NCI-H2196 treated with DMSO at 0.1 percent for 48 hours (cell line): Measurements from ENCODE around the gene RYR1.
"Not testable (repeated sequence)": the region's sequence is repeated elsewhere in the genome, so short reads cannot be mapped to it uniquely, and the experiment has no call there.

Experiments used
- DNase-seq: peaks from one replicate; lab custom pipeline; 2025; ENCODE audit not compliant: unreplicated experiment; lab: John Stamatoyannopoulos, UW

The RYR1 gene

DNA sequence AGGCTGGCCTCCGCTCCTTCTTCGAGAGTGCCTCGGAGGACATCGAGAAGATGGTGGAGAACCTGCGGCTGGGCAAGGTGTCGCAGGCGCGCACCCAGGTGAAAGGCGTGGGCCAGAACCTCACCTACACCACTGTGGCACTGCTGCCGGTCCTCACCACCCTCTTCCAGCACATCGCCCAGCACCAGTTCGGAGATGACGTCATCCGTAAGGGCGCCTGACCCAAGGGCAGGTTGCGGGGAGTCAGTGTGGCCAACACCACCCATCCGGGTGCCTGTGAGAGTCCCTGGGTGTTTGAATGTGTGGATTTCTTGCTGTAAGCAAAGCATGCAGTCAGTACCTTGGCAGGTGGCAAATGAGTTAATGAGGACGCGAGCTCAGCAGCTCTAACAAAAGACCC lies 78.8 kb downstream of the RYR1 start:
- DNase-seq, result no peak

DNA sequence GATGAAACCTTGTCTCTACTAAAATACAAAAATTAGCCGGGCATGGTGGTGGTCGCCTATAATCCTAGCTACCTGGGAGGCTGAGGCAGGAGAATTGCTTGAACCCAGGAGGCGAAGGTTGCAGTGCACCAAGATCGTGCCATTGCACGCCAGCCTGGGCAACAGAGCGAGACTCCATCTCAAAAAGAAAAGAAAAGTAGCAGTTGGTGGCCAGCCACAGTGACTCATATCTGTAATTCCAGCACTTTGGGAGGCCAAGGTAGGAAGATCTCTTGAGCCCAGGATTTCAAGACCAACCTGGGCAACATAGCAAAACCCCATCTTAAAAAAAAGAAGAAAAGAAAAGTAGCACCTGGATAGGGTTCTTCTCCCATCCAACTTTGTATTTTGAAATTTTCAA lies 79.7 kb downstream of the RYR1 start:
- DNase-seq, result not testable (repeated sequence)

DNA sequence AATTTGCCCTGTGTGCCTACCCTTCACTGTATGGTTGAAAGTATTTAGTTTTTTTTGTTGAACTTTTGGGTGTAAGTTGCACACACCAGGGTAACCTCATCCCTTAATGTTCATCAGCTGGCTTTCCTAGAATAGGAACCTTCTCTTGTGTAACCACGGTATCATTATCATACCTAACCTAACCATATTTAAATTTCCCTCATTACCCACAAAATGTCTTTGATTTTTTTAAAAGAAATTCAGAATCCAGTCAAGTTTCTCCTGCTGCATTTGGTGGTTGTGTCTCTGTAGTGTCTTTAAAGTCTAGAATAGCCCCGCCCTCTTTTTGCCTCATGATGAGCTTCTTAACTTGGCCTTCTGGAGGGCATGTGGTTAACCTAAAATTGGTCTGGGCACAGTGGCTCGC lies 80.3 kb downstream of the RYR1 start:
- DNase-seq, result no peak

DNA sequence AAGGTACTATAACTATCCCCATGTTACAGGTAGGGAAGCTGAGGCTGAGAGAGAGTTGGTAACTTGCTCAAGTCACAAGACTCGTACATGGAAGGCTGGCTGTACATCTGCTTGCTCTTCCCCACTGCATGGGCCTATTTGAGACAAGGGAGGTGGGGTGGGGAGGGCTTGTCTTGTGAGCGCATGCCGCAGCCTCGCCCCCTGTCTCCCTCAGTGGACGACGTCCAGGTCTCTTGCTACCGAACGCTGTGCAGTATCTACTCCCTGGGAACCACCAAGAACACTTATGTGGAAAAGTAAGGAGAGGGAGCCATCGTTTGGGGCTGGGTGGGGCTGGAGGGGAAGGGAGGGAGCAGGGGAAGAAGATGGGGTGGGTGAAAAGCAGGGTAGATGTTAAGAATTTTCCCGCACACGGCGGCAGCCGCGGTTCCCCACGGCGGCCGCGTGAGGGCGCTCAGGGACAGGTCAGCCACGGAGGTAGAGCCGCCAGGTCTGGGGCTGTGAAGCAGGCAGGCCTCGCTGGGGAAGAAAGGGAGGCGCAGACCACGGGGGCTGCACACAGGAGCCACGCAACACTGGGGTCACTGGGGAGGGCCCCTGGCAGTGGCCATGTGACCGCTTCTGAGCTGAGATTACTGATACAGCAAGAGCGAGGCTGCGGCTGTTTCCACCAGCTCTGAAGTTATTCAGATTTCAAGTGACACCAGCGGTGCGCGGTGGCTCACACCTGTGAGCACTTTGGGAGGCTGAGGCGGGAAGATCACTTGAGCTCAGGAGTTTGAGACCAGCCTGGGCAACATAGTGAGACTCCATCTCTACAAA lies 81.5 kb downstream of the RYR1 start:
- DNase-seq, result peak; percentile 14

DNA sequence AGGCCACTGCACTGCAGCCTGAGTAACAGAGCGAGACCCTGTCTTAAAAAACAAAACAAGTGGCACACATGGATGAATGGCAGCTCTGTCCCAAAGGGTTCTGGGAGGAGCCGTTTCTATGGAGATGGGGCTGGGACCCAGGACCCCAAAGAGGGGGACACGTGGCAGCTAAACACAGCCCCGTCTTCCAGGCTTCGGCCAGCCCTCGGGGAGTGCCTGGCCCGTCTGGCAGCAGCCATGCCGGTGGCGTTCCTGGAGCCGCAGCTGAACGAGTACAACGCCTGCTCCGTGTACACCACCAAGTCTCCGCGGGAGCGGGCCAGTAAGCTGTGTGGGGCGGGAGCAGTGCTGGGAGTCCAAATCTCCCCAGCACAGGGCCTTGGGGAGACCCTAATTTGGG lies 82.4 kb downstream of the RYR1 start:
- no peak for DNase-seq

DNA sequence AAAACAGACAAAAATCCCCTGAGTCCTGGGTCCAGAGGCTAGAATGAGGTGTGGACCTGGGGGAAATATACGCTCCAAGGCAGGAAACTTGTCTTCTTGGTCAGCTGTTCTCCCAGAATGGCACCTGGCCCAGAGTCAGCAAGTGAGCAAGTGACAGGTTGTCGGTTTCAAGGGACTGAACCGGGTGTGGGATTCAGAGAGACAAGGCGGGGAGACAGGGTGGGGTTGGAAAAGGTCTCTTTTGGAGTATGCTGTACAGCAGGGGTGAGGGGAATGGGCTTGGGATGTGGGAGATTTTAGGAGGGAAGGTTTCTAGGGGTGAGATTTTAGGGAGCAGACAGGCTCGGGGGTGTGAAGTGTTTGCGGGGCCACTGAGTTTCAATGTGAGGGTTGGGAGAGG lies 83.3 kb downstream of the RYR1 start:
- DNase-seq, result no peak

DNA sequence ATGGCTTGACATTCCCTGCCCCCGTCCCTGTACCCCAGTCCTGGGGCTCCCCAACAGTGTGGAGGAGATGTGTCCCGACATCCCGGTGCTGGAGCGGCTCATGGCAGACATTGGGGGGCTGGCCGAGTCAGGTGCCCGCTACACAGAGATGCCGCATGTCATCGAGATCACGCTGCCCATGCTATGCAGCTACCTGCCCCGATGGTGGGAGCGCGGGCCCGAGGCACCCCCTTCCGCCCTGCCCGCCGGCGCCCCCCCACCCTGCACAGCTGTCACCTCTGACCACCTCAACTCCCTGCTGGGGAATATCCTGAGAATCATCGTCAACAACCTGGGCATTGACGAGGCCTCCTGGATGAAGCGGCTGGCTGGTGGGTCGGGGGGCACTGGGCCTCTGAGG lies 83.8 kb downstream of the RYR1 start:
- DNase-seq, result no peak

DNA sequence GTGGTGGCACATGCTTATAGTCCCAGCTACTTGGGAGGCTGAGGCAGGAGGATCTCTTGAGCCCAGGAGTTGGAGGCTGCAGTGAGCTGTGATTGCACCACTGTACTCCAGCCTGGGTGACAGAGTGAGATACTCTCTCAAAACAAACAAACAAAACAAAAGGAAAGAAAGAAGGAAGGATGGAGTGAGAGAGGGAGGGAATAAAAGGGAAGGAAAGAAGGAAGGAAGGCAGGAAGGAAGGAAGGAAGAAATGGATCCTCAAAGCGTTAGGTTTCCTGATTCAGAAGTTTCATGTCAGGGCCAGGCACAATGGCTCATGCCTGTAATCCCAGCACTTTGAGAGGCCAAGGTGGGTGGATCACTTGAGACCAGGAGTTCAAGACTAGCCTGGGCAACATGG lies 84.5 kb downstream of the RYR1 start:
- not testable (repeated sequence) for DNase-seq

DNA sequence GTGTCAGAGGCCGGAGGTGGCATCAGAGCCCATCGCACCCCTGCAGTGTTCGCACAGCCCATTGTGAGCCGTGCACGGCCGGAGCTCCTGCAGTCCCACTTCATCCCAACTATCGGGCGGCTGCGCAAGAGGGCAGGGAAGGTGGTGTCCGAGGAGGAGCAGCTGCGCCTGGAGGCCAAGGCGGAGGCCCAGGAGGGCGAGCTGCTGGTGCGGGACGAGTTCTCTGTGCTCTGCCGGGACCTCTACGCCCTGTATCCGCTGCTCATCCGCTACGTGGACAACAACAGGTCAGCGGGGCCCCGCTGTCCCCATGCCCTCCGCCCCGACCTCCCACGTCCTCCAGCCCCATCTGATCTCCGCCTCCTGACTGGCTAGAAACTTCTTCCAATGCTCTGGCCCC lies 85.7 kb downstream of the RYR1 start:
- no peak for DNase-seq

DNA sequence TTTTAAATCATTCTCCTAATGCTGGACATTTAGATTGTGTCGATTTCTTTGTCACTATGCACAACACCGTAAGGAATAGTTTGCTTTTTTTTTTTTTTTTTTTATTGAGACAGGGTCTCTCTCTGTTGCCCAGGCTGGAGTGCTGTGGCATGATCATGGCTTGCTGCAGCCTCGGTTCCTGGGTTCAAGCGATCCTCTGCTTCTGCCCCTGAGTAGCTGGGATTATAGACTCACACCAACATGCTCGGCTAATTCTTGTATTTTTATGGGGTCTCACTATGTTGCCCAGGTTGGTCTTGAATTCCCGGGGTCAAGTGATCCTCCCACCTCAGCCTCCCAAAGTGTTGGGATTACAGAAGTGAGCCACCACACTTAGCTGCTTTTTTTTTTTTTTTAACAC lies 86.5 kb downstream of the RYR1 start:
- DNase-seq, result no peak

DNA sequence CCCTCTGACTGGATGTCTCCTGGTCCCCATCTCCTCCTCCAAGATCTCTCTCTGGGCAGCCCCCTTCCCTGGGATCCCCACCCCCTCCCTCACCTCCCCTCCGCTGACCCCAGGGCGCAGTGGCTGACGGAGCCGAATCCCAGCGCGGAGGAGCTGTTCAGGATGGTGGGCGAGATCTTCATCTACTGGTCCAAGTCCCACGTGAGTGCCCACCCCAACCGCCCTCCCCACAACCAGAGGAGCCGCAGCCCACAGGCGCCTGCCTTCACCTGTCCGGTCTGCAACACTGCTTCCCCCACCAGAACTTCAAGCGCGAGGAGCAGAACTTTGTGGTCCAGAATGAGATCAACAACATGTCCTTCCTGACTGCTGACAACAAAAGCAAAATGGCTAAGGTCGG lies 89.4 kb downstream of the RYR1 start:
- DNase-seq, result no peak

DNA sequence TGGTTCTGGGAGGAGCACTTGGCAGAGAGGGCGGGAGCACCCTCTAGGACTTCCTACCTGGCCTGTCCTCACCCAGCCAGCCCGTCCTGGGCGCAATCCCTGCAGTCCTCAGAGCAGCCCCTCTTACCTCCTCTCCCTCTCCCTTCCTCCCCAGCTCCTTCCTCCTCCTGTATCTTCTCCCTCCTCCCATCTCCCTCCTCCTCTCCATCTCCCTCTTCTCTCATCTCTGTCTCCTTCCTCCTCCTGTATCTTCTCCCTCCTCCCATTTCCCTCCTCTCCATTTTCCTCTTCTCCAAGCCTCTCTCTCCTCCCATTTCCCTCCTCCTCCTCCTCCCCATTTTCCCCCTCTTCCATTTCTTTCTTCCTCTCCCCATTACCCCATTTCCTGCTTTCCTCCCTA lies 89.8 kb downstream of the RYR1 start:
- DNase-seq, result no peak

DNA sequence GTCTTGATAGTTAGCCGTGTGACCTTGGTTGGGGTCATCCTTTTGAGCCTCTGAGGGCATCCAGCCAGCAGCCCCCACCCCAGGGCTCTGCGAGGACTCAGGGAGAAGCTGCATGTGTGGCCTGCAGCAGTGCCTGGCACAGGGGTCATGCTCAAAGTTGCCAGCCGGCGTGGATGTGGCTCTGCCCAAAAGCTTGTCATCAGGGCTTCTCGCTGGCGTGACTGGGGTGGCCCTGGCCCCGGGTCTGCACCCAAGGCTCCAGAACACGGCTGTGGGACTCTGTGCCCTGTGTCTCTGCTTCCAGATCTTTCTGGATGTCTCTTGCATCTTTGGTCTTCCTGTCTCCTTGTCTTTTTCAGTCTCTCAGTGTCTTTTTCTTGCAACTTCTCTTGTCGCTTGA lies 90.9 kb downstream of the RYR1 start:
- no peak for DNase-seq

DNA sequence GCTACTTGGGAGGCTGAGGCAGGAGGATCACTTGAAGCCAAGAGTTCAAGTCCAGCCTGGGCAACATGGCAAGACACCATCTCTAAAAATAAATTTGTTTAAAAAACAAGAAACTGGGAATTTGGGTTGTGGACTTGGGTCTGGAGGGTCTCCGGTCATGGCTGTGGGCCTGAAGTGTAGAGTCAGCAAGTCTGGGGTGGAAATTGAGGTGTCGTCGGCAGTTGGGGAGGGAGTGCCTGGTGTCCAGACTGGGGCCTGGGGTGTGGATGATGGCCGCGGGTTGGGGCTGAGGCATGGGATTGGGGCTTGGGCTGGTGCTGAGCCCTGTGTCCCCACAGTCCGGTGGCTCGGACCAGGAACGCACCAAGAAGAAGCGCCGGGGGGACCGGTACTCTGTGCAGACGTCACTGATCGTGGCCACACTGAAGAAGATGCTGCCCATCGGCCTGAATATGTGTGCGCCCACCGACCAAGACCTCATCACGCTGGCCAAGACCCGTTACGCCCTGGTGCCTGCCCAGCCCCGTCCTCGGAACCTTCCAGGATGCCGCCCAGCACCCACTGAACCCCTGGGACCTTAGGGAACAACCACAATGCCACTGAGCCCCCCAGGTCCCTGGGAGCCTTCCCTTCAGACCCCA lies 91.6 kb downstream of the RYR1 start:
- no peak for DNase-seq

DNA sequence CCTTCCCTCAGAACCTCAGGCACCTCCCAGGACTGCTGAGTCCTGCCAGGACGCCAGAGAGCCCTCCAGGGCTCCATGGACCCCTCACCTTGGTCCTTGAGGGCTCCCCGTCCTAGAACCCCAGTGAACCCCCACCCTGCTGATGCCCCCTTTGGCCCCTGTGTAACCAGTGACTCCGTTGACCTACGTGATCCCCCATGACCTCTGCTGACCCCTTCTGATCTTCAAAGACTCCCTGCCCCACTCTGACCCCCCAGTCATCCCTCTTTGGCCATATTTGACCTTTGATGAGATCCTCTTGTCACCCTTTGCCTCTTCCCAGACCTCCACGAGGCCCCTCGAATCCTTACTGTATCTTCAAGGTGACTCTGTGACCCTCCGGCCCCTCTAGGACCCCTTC lies 92.9 kb downstream of the RYR1 start:
- no peak for DNase-seq

DNA sequence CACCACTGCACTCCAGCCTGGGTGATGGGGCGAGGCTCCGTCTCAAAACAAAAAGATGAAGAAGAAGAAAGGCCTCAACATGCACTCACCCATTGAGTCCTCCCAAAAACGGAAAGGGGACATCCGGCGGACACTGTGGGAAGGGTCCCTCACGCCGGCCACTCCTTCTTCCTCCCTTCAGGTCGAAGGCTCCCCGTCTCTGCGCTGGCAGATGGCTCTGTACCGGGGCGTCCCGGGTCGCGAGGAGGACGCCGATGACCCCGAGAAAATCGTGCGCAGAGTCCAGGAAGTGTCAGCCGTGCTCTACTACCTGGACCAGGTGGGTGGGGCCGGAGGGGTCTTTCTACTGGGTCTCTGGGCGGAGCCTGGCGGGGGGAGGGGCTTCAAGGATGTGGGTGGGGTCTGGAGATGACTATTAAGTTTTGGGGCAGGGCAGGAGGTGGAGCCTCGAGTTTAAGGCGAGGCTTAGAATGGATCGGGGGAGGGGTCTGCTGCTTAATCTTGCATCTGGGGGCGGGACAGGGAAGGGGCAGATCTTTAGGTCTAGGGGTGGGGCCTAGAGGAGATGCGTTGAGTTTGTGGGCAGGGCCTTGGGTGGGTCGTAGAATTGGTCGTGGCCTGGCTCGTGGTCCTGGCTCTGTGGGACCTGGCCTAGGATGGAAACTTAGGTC lies 94.1 kb downstream of the RYR1 start:
- no peak for DNase-seq

DNA sequence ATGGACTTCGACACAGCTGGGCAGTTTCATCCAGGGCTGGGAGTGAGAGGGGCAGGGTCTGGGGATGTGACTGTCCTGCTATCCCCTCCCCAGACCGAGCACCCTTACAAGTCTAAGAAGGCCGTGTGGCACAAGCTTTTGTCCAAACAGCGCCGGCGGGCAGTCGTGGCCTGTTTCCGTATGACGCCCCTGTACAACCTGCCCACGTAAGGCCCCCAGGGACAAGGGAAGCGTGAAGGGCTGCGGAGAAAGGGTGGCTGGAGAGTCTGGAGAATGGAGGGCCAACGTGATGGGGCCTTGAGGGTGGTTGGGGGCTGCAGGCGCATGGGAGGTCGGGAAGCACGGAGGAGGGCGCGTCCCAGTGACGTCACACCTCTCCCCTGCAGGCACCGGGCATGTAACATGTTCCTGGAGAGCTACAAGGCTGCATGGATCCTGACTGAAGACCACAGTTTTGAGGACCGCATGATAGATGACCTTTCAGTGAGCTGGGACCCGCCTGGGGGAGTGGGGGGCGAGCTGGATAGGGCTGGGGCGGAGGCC lies 94.8 kb downstream of the RYR1 start:
- DNase-seq, result no peak

DNA sequence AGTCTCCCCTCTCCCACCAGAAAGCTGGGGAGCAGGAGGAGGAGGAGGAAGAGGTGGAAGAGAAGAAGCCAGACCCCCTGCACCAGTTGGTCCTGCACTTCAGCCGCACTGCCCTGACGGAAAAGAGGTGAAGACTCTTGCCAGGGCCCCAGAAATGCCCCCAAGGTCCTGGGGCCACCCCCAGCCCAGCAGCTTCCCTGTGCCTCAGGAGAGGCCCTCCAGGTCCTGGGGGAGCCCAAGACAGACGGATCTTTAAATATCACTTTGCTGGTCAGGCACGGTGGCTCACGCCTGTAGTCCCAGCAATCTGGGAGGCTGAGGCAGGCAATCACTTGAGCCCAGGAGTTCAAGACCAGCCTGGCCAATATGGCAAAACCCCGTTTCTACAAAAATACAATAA lies 95.4 kb downstream of the RYR1 start:
- no peak for DNase-seq

DNA sequence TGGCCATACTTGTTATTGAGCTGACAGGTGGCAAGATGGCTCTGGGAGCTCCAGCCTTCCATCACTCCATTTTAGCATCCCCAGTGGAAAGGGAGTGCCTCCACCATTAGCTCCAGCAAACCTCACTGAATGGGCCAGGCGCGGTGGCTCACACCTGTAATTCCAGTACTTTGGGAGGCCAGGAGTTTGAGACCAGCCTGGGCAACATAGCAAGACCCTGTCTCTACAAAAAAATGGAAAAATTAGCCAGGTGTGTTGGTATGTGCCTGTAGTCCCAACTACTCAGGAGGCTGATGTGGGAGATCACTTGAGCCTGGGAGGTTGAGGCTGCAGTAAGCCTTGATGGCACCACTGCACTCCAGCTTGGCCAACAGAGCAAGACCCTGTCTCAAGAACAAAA lies 98.0 kb downstream of the RYR1 start:
- DNase-seq, result no peak

DNA sequence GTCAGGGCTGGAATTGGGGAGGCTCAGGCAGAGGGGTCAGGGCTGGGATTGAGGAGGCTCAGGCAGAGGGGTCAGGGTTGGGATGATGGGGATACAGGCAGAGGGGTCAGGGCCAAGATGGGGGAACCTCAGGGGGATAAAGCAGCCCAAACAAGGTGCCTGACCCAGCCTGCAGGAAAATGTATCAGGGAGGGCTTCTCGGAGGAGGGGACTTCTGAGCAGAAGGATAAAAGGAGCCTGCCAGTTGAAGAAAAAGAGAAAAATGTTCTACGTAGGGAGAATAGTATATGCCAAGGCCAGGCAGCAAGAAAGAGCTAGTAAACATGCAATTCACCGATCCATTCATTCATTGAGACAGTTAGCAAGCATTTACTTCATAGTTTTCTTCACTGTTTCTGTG lies 99.4 kb downstream of the RYR1 start:
- DNase-seq, result no peak

DNA sequence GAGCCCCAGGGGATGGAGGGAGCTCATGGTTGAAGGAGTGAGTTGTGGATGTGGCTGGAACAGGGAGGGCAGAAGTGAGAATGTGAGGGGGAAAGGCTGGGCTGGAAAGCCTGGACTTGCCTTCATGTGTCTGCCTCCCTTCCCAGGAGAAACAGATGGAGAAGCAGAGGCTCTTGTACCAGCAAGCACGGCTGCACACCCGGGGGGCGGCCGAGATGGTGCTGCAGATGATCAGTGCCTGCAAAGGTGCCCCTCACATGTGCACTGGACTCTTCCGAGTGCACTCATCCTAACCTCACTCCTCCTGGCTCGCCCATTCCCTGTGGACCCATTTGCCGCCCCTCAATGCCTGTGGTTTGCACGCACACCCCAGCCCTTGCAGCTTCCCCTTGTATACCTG lies 101.1 kb downstream of the RYR1 start:
- DNase-seq, result no peak

DNA sequence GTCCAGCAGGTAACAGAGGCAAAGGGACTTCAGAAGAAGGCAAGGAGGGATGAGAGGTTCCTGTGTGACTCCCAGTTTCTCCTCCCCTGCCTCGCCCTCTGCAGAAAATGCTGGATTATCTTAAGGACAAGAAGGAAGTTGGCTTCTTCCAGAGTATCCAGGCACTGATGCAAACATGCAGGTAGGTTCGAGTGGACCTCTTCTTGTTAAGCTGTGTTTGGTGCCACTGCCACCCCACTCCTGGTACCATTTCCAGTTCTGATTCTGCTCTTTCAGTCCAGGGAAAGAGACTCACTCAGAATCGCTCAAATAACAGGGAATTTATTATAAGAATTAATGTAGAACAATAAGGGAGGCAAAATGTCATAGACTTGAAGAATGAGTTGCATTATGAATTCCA lies 101.7 kb downstream of the RYR1 start:
- DNase-seq, result no peak
